Frontal cortex (tissue), 4 donors: ENCODE results near the gene SOCS6. TPM values are rescaled to one million over a fixed set of nuclear protein-coding genes. Genes with fewer than 3 reads are reported as not detected.
A peak's percentile ranks its signal among the peaks of the same experiment; 100 is the strongest.

Source experiments
- DNase-seq, 2 donors: peaks; one replicate each; pipeline ENCODE4 v3.0.0; 2012; ENCODE audit warnings: low spot score in 2 of 2
- FAIRE-seq: peaks from 2 replicates; lab custom pipeline; 2012; peaks lifted over from hg19 to GRCh38; lab: Jason Lieb, UNC
- total RNA-seq: library from RNA; depleted of rRNA; stranded (reverse); fragments of >200 nt; gene quantifications from one replicate; pipeline ENCODE4 v1.2.3, GENCODE V29; 2014
- donor health status: control.
- donor health status: control.
- donor health status: control.

Gene SOCS6
- total RNA-seq, 1 donor from 2014 or later = 53.4 TPM

- FAIRE-seq = no peak
- DNase-seq = no peak
Measured at GRCh38 chr18:70287731-70288130, 1.1 kb upstream of the SOCS6 start.

- FAIRE-seq = no peak
- DNase-seq = peak in 1 of 2 donors; percentile 65
Measured at GRCh38 chr18:70288171-70288850, 534 bp upstream of the SOCS6 start.

- DNase-seq = peak; percentile 58 to 67
- FAIRE-seq = no peak
Measured at GRCh38 chr18:70289351-70290312, 787 bp downstream of the SOCS6 start.

- no peak for FAIRE-seq
- no peak for DNase-seq
Measured at GRCh38 chr18:70290482-70291294, 1.8 kb downstream of the SOCS6 start.

- no peak for DNase-seq
- no peak for FAIRE-seq
Measured at GRCh38 chr18:70291295-70291574, 2.4 kb downstream of the SOCS6 start.

- no peak for DNase-seq
- FAIRE-seq = no peak
Measured at GRCh38 chr18:70292628-70293027, 3.8 kb downstream of the SOCS6 start.

GRCh38 chr18:70293166-70293565 is 4.3 kb downstream of the SOCS6 start:
- no peak for FAIRE-seq
- DNase-seq = no peak

GRCh38 chr18:70294471-70295191 is 5.8 kb downstream of the SOCS6 start:
- FAIRE-seq (no peak), DNase-seq (no peak)

GRCh38 chr18:70295192-70296188 is 6.6 kb downstream of the SOCS6 start:
- DNase-seq = no peak
- FAIRE-seq = no peak

GRCh38 chr18:70296289-70296688 is 7.4 kb downstream of the SOCS6 start:
- no peak for FAIRE-seq

GRCh38 chr18:70296781-70297180 is 7.9 kb downstream of the SOCS6 start:
- FAIRE-seq (no peak), DNase-seq (no peak)

More at GRCh38 chr18:70296289-70296688, 7.4 kb downstream of the SOCS6 start:
- no peak for DNase-seq

- FAIRE-seq = no peak
- DNase-seq = no peak
Measured at GRCh38 chr18:70299393-70299792, 10.5 kb downstream of the SOCS6 start.

- no peak for FAIRE-seq
- no peak for DNase-seq
Measured at GRCh38 chr18:70301667-70302066, 12.8 kb downstream of the SOCS6 start.

GRCh38 chr18:70308555-70309294 is 19.9 kb downstream of the SOCS6 start:
- FAIRE-seq = peak; percentile 82
- DNase-seq = no peak

GRCh38 chr18:70310560-70311320 is 21.9 kb downstream of the SOCS6 start:
- DNase-seq (no peak), FAIRE-seq (no peak)

- no peak for DNase-seq
- FAIRE-seq = no peak
Measured at GRCh38 chr18:70311726-70312125, 22.9 kb downstream of the SOCS6 start.

- FAIRE-seq = no peak
- DNase-seq = no peak
Measured at GRCh38 chr18:70313640-70314039, 24.8 kb downstream of the SOCS6 start.
